ENCODE data around the gene ACSM6.
"Not testable (repeated sequence)": the region's sequence is repeated elsewhere in the genome, so short reads cannot be mapped to it uniquely, and the experiment has no call there.

Gene ACSM6, protein sequence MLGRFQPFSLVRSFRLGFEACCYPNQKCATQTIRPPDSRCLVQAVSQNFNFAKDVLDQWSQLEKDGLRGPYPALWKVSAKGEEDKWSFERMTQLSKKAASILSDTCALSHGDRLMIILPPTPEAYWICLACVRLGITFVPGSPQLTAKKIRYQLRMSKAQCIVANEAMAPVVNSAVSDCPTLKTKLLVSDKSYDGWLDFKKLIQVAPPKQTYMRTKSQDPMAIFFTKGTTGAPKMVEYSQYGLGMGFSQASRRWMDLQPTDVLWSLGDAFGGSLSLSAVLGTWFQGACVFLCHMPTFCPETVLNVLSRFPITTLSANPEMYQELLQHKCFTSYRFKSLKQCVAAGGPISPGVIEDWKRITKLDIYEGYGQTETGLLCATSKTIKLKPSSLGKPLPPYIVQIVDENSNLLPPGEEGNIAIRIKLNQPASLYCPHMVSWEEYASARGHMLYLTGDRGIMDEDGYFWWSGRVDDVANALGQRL

DNA sequence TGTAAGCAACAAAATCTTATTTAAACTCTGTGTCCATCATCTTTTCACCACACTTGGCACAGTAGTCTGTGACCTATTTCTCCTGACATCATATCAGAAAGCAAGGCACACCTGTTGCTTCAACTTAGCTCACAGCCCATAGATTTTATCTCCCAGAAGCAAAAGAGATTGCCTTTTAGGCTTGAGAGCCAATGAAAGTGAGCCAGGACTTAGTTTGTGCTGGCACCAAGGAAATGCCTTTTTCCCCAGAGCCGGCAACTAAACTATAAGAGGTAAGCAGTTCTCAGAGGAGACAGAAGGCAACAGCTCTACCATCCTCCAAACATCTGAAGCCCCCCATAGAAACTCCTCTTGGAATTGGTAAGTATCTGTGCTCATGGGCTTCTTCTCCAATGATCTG, at the start of gene ACSM6:
ACSM6 (plus strand) TSS at position 295 of the 400 bp plus-strand sequence. CDS start 248 bp downstream, outside the sequence.
- DNase-seq: no peak

DNA sequence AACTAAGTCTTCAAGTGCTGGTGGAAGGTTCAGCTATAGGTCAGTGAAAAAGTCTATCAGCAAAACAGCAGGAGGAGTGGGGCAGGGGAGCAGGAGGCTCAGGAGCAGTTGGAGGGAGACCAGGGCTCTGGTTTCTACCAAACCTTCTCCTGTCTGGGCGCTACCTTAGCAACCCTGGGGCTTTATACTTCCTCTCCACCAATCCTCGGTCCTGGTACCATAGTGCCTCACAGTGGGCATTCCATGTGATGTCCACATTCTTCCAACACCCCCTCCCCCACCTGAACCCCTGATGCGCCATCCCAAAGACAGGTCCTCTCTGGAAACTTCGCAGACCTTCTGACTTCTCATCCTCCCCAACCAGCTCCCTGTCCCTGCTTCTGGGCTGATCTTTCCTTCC, 25.3 kb upstream of the ACSM6 start:
- no peak for DNase-seq

DNA sequence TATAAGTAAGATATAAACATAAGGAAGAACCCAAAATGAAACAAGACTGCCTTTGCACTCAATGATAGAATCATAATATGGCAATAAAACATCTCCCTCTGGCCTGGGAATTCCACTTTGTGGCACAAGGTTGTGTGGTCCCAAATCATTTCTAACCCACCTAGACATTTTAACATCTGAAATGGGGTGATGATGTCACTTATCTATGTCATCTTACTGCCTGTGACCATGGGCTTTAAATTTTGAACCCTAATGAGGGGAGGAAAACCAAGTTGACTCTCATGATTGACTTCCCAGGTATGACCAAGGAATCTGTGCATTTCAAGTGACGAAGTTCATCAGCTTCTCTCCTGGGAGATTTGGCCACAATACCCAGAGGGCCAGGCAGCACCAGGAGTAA, 24.5 kb upstream of the ACSM6 start:
- DNase-seq: no peak

DNA sequence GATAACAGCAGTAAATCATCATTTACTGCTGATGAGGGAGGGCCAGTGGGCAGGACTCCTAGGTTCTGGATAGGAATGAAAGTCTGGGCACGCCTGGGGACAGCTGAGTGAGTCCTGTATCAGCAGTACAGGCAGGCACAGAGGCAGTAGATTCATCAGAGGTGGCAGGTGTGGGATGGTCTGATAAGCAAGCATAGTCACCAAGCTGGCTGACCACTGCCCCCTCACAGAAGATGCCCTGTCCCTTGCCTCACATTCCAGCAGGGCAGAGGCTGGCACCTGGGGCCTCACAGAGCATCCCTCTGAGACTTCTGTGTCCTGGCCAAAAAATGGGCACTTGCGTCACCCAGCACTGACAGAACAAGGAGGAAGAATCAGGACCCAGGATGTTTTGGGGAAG, 23.2 kb upstream of the ACSM6 start:
- DNase-seq: no peak

DNA sequence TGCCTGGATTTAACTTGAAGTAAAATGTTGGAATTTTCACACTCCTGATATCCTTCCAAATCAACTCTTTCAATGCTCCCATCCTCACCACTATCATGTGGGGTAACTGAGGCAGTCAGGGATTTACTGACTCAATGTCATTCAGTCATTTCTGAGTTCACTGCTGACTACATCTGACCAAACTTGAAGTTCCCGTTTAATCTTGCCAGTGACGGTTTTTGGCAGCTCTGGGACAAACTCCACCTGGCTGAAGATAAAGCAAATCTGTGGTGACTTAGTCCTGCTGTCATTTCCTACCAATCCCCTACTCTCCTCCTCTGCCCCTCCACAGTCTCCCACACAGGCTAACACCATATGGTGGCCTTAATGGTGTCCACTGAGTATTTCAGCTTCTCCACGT, 22.7 kb upstream of the ACSM6 start:
- no peak for DNase-seq

DNA sequence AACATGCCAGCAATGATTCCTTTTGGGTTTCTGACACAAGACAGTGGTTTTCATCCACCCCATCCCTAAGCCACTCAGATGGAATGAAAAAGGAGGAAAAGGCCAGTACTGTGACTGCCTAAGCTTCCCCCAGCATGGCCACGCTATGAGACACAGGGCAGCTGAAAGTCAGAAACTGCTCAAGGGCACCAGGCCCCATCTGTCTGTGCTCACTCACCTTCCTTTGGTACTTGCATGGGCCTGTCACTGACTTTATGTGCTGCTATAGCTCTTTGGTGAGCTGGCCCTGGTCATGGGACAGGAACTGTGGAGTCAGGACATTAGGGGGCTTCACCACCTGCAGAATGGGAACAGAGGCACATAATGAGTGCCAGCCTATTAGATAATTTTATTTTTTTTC, 21.2 kb upstream of the ACSM6 start:
- DNase-seq: no peak

DNA sequence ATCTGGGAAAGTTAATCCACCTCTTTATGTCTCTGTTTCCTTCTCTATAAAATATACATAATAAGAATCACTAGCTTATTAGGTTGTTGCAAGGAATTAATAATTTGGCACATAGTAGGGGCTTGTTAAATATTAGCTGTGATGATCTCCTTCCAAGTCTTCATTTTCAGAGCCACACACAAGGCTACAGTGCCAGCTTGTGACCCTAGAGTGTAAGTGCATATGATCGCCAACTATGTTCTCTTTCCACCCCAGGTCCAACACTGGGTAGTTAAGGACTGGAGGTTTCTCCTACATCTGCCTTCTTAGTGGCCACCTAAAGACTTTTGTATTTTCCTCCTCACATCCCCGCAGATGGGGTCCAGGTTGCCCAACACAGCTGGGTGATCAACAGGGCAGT, 17.9 kb upstream of the ACSM6 start:
- no peak for DNase-seq

DNA sequence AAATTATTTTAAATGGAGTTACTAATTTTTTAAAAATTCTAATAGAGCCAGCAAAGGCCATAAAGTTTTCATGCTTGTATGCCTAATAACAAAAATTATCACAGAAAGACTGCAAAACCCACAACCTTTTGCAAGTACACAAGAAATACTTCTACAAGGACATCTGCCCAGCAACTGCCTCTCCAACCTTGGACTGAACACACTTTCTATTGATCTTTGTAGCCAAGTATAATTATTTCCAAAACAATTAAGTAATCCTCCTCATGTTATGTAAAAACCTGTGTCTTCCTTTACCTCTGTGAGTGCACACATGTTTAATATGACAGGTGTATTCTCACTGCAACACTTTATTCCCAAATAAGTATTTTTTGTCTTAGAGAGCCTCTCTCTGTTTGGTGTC, 16.6 kb upstream of the ACSM6 start:
- DNase-seq: no peak

DNA sequence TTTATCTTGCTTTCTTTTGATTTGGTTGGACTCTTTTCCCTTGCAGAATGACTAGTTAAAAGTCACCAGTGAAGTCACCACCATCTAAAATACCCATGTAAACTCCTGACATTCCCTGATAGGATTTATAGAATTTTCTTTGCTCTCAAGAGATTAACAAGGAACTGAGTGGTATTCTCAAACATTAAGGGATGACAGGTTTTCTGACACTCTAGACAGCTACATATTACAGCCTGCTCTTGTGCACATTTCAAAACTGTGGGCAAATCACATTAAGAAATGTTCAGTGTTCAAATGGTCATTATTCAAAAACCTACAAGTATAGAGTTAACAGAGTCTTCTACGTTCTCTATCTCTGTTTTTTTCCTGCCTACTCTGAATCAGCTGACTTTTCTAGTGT, 15.8 kb upstream of the ACSM6 start:
- DNase-seq: no peak

DNA sequence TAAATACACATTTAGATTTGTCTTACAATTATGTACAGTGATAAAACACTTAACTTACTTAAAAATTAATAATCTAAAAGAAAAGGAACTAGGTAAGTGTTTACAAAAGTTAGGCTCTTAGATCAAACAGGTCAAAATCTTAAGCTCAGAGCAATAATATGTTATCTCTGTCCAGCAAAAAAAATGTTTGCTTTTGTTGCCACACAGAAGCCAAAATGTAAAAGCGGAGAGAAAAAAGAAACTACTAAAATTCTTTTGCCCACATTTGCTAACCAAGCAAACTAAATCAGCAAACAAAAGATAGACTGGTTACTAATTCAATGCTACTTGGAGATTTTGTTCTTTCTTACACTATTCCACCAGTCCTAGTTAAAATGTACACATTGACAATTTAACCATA, 15.2 kb upstream of the ACSM6 start:
- no peak for DNase-seq

DNA sequence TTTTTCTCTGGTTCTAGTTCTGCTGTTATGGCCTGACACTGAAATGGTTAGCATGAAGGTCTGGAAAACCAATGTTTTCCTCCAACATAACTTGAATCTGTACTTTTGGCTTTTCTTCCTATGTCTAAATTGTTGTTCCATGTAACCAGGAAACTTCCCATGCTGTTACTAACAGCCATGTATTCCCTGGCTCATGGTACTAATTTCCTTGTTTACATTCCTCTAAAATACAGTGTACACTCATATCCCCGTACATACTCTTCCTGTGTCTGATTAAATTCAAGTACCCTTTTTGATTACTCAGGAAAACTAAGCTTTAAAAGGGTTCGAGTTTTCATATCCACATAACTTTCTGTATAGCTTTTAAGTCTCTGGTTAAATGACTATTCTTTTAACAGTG, 12.3 kb upstream of the ACSM6 start:
- DNase-seq: no peak

DNA sequence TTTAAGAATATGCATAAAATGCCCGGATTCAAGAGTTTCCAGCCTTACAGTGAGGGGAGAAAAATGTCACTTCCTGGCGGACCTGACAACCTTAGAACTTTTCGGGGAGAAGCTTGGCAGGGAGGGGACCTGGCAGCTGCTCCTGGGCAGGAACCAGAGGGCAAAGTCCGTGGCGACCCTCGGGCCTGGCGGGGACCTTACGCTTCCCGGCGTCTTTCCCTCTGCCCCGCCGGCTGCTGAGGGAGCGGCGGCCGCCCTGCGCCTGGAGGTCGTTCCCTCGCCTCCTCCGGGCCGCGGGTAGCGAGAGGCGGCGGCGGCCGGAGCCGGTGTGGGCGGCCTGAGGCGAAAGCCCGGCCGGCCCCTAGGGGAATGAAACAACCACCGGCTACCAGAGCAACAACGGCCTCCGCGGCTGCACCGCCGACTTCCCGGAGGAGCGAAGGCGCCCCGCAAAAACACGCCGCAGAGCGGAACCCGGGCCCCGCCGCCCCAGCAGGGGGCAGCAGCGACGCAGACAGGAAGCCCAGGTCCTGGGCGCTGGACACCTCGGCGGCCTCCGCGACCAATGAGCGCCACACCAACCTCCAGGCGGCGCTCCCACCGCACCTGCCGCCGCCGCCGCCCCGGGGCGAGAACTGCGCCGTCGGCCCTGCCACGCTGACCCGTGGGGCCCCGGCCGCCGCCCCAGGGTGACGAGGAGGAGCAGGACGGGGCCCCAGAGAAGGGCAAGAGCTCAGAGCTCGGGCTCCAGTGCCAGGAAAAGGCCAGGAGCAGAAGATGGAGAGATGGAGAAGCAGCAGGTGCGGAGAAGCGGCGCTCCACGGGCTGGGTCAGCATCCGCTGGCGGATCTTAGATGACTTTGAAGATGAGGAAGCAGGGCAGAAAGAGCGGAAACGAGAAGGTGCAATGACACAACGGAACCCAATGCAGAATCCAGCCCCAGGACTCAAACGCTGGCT, 10.5 kb upstream of the ACSM6 start:
- peak; percentile 69 to 88 for DNase-seq

DNA sequence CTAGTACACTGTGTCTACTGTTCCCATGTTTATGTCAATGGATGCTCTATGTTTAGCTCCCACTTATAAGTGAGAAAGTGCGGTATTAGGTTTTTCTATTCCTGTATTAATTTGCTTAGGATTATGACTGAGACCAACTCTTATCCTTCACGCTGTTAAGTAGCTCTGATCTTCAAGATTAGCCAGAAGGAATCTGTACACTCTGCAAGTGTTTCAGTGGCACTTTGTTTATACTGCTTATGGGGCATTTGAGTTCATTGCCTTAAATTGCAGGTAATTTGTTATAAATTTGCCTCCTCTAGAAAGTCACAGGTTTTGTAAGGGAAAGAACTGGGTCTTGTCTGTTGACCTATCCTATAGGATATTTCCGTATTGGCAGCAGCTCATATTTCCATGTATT, 6.4 kb upstream of the ACSM6 start:
- DNase-seq: no peak

DNA sequence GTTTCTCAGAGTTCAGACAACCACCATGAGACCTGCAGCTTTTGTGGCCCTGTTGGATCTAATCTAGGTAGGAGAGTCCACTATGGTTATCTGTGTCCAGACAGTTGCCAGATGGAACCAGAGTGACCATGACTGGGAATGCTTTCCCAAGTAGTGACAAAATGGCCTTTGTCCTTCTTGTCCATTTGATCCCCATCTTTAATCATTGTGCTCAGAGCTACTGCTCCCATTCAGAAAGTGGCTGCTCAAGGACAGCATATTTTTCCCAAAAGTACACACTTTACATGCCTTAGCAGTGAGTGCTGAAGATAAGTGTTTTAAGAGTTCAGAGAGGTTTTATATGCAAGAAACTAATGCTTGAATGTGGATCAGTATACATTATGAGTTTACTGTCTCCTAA, 5.4 kb upstream of the ACSM6 start:
- DNase-seq: no peak

DNA sequence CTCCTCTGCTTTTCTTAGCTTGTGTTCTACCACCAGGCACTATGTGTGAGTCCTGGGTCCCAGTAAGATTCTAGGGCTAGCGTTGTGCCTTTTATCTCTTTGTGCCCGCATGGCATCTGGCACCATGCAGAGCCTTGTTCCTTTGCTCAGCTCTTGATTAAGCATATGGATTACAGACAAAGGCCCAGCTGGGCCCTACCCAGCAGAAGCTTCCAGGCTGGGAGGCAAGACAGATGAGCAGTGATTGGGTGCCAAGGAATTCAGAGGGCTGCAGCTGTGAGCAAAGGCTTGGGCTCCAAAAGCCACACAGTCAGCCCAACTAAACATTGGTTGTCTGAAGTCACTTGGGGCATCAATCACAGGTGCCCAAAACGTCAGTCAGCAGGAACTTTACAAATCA, 2.0 kb downstream of the ACSM6 start:
- DNase-seq: no peak

DNA sequence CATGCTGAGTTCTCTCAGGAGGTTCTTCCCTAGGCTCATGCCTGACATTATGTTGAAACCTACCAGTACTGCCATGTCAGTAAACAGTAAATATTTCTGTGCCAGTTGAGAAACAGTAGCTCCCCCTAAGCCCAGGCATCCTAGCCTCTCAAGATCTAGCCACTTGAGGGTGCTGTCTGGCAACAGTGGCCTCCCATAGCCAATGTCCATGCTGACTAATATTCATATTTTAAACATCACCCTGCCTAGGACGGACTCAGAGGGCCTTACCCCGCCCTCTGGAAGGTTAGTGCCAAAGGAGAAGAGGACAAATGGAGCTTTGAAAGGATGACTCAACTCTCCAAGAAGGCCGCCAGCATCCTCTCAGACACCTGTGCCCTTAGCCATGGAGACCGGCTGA, 7.7 kb downstream of the ACSM6 start:
- no peak for DNase-seq

DNA sequence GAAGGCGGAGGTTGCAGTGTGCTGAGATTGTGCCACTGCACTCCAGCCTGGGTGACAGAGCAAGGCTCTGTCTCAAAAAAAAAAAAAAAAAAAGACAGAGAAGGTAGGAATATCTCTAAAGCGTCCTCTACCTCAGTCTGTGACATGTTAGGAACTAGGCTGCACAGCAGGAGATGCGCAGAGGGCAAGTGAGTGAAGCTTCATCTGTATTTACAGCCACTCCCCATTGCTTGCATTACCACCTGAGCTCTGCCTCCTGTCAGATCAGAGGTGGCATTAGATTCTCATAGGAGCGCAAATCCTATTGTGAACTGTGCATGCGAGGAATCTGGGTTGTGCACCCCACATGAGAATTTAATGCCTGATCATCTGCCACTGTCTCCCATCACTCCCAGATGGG, 8.8 kb downstream of the ACSM6 start:
- DNase-seq: not testable (repeated sequence)

DNA sequence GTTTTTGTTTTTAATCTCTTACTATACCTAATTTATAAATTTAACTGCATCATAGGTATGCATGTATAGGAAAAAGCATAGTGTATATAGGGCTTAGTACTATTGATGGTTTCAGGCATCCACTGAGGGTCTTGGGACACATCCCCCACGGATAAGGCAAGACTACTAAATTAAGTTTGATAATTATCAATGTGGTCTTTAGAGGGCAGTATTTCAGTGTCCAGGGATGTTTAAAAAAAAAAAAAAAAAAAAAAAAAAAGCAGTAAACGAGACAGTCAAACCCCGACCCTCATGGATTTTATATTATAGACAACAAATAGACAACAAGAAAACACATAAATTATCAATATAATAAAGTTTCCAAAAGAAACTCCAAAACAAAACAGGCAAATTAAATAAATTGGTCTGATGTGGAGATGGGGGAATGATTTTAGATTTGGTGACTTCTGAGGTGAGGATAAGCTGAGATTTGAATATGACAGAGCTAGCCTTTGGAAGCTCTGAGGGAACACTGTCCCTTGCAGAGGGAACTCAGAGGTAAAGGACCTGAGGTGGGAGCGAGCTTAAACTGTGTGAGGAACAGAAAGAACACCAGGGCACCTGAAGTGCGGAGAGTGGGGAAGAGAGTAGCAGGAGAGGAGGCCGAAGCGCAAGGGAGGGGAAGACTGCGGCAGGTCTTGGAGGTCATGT, 14.8 kb downstream of the ACSM6 start:
- DNase-seq: peak in 1 of 2 donors; percentile 14

DNA sequence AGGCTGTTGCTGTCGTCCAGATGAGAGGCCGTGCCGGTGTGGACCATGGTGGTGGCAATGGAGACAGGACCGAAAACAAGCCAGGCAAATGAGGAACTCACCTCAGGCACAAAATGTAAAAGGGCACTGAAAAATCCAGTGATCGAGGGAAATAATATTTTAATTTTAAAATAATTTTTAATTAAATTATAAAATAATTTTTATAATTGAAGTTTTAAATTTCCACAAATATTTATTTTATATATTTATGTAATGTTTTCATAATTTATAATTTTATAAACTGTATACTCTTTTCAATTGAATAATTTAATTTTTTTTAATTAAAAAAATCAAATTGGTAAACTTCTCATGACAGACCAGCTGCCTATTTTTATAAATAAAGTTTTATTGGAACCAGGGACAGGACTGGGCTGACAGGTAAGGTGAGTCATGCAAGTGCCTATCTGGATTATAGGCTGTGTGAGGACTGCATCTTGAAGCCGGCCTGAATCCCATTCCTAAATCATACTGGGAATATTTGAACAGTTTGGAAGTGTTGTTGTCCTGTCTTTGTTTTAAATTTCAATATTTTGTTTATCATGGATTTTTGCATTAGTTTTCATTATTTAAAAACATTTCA, 15.6 kb downstream of the ACSM6 start:
- DNase-seq: no peak

DNA sequence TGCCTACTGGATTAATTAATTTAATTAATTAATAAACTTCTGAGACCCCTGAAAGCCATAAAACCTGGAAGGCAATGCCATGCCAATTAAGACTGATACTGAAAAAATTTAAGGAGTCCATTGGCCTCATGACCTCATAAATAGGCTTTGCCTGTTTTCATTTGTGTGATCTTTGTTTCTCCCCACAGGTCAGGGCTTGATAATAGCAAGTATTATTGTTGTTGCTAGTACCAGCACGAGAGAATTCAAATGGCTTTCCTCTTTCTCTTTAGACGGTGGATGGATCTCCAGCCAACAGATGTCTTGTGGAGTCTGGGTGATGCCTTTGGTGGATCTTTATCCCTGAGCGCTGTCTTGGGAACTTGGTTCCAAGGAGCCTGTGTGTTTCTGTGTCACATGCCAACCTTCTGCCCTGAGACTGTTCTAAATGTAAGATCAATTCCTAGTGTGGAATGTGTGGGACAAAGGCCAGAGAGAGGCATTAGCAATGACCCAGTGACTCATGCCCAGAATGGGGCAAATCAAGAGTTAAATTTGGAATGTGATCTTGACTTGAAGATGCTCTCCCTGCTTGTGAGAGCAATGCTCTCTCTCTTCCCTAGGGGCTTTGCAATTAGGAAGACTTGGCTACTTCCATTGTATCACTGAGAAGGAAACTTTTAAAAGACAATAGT, 17.7 kb downstream of the ACSM6 start:
- no peak for DNase-seq

DNA sequence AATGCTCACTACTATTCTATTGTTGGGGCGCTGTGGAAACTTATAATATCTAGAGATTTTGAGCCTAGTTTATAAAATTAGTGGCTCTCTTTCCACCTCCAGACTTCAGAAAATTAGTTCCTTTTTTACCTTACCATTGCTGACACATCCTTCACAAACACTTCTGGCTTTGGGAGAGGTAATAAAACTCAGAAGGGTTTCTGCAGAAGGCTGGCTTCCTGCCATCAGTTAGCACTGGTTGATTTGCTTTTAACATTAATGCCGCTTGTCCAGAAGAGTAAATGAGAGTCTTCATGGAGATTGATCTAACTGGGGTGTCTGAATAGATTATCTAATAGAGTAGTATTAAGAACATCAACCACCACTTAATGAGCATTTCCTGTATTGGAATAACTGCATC, 20.3 kb downstream of the ACSM6 start:
- DNase-seq: no peak

DNA sequence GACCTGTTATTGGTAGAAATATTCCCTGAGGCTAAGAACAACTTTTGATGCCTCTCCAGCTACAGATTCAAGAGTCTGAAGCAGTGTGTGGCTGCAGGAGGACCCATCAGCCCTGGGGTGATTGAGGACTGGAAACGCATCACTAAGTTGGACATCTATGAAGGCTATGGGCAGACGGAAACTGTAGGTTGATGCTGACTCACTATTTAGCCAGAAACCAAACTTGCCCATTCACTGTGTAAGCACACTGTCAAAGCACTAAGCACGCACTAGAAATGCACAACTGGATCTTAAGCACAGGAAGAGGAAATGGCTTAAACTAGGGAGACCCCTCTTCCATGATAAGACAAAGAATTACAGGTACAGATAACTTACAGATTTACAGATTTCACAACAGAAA, 20.8 kb downstream of the ACSM6 start:
- no peak for DNase-seq

Data from inflammatory macrophage treated with lipopolysaccharide for 1 hour (primary cell).